NCI-H82 treated with DMSO at 0.1 percent for 48 hours (cell line): Measurements from ENCODE around the gene PPP1R13B.

Source experiments
- DNase-seq: peaks from one replicate; lab custom pipeline; 2025; ENCODE audit not compliant: unreplicated experiment; lab: John Stamatoyannopoulos, UW

The PPP1R13B gene

DNA sequence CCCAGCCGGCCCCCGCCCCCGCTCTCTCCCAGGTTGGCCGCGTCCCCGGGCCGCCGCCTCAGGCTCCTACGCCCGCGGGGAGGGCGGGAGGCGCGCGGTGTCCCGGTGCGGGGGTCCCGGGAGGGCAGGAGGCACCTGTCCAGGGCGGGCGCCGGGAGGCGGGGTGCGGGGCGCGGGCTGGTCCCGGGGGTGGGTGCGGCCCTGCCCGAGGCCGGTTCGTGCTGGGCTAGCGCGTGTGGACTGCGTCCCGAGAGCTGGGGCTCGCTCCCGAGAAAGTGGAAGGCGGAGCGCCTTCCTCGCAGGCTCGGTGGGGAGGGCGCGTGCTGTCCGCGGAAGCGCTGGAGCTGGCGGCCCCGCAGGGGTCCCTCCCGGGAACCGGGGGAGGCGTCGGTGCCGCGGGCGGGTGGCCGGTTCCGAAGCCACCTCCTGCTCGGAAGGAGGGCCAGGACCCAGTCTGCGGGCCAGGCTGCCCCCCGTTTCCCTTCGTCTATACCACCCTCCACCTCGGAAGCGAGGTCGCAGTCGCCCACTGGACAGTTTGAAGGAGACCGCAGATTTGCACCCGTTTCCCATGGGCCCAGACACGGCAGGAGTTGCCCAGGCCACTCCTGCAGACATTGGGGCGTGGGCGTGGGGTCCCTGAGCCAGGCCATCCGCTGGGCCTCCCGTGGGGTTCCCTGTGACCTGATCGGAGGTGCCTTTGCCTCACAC, 131.1 kb downstream of the PPP1R13B start:
- no peak for DNase-seq

DNA sequence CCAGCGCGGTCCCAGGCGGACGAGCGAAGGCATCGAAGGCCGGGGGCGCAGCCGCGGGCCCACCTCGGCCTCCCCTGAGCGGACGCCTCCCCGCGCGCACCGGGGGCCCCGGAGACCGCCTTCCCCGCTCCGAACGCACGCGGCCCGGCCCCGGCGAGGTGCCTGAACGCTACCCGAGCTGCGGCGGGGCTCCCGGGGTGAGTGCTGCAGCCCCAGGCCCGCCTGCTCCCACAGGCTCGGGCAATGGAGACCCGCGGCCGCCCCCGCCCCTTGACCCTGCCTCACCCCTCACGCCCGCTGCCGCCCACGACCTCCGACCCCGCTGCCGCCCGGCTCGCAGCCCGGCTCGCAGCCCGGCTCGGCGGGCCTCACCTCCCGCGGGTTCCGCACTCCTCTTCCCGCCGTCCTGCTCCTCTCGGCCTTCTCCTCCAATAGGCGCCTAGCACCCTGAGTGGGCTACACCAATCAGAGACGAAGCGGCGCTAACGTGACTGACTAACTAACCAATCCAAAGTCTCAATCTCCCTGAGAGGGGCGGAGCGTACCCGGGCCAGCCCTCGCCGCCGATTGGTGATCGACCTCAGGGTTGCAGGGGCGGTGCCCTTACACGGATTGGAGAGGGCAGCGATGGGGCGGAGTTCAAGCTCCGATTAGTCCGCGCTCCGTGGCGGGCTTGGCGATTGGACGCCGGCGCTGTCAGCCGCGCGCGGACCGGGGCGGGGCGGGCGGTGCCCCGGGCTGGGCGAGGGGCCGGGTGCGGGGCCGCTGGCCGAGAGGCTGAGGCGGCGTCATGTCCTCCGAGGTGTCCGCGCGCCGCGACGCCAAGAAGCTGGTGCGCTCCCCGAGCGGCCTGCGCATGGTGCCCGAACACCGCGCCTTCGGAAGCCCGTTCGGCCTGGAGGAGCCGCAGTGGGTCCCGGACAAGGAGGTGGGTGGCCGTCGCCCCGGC, 132.0 kb downstream of the PPP1R13B start, which contains the start of the genes XRCC3 and ZFYVE21:
XRCC3 (minus strand) TSS at position 400 of the 949 bp plus-strand sequence. CDS start 4,364 bp downstream, outside the sequence.
ZFYVE21 (plus strand) TSS at position 759 of the 949 bp plus-strand sequence; CDS start at position 791, 32 bp downstream.
- peak; percentile 96 for DNase-seq

DNA sequence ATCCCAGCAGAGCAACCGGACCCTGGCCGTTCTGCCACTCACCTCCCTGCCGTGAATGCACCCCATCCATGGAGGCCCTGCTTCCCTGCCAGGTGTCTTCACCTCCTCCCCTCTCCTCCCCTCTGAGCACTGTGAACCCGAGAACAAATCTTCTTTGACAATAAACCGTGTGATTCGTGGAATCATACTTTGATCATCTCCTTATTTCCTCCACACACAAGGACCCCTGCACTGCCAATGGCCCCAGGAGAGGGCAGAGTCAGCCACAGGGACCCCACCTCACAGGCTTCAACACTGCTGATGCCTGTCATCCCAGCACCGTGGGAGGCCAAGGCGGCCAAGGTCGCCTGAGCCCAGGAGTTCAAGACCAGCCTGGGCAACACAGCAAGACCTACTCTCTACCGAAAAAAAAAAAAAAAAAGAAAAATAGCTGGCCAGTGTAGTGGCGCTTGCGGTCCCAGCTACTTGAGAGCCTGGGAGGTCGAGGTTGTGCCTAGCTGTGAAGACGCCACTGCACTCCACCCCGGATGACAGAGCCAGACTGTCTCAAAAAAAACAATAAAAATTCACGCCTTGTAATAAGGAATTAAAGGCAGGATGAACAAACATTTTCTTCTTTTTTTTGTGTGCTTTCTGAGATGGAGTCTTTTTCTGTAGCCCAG, 133.2 kb downstream of the PPP1R13B start:
- no peak for DNase-seq

DNA sequence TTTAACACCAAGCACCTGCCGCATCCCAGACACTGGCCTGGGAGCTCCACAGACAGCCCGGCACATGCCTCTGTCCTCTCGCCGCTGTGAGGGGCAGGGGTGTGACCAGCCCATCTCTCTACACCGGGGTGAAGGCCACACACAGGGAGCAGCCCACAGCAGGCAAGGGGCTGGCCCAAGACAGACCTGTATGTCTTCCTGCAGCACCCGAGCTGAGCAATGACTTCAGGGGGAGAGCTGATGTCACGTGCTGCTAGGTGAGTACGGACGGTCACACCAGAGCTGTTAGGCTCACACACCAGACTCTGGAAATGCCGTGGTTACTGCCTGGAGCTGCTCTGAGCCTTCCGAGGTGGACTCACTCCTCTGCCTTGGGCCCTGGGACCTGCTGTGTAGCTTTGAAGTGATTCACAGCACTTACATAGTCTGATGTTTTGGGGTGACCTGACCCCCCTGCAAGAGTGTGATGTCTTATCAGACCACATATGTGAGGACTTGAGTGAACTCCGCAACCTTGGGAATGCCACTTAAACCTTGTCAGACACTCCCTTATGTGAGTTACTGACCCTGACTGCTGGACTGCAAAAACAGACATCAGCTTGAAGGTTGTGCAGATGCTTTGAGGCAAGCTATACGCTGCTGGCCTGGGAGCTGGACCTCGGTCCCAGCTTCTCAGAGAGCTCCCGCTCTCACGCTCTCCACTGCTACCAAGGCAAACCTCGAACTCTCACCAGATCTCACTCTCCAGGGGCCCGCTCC, 133.9 kb downstream of the PPP1R13B start:
- DNase-seq = no peak

DNA sequence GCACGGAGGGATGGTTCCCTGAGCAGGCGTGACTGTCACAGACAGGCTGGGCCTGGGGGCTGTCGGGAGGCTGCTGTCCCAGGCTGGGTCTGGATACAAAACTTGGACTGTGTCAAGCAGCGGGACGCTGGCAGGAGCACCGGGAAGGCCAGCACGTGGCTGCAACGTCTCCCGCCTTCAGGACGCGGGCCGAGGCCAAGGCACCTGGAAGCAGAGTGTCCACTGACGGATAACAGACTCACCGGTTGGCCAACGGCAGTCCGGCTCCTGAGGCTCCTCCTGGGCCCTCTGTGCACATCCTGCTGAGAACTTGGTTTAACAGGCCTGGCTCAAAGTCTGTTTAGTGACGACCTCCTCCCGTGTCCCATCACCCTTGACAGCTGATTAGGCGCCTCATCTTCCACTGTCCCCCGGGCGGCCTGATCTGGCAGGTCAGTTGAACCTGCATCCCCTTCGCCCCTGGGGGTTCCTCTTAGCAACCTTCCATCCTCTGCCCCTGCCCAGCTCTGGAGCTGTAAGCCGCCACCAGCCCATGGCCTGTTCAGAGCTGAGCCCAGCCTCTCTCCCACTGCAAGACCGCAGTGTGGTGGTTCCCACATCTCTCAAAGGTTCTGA, 134.6 kb downstream of the PPP1R13B start:
- no peak for DNase-seq

DNA sequence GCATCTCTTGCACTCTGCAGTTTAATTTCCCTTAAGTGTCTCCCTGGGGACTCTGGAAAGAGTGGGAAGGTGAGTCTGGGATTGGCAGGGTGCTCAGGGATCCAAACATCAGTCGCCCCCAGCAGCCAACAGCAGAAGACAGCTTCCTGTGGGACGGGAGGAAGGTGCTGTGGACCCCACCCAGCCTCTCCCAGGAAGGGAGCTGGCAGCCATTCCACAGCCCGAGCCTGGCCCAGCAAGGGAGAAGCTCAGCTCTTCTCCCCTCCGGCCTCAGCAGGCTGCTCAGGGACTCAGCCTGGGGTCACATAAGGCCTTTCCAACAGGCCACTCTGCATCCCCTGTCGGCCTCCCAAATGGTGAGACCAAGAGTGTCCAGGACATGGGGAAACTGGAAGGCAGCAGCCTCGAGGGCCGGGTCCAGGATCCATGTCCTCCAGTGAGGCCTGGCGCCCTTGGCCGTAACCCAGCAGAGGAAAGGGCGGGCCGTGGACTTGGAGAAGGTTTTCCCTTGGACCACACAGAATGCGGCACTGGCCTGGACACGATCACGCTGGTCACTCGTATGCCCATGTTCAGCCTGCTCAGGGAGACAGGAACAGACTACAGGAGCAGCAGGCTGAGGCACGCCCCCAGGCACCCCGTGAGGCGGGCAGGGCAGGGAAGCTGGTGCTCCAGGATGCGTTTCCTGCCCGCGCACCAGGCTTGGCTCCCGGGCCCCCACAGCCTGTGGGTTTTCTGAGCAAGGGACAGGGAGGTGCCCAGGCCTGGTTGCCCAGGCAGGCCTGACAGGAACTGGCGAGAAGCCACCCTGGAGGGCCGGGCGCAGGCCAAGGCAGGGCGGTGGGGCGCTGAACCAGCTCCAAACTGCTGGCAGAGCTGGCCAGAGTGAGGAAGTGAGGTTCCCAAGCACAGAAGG, 135.6 kb downstream of the PPP1R13B start:
- no peak for DNase-seq

DNA sequence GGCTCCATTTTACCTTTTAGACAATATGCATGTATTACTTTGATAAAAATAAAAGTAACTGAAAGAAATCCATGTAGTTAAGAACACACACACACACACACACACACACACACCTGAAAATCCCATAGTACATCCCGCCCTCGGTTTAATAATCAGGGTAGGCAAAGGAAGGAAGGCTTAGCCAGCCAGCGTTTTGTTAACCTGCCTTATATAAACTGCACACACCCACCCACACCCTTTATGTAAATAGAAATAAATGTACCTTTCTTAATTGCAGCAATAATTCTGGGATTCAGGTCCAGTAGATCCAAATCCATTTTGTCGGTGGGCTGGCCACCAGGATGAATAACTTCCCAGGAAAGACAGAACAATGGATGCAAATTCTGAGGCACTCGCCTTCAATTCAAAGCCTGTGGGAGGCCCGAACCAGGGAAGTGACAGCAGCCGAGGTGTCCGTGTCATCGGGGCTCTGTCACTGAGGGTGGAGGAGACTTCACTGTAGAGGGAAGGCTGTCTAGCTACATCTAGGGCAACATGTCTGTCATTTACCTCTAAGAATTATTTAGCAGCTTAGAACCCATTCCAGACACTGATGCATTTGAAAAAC, 136.5 kb downstream of the PPP1R13B start:
- DNase-seq = no peak

DNA sequence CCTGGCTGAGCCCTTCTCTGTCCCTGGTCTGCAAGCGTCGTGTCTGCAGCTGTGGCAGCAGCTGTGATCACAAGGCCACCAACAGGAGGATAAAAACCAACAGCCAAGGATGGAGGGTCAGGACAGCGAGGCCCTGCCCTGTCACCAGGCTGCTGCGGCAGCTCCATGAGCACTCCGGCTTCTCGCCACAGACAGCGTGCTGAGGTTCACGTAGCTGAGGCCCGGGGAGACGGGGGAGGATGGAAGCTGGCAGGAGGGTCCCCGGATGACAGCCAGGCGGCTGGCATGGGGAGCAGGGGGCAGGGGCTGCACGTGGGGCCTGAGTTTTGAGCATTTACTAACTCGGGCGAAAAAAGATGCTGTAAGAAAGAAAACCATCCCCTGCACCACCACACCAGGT, 137.6 kb downstream of the PPP1R13B start:
- DNase-seq = no peak

DNA sequence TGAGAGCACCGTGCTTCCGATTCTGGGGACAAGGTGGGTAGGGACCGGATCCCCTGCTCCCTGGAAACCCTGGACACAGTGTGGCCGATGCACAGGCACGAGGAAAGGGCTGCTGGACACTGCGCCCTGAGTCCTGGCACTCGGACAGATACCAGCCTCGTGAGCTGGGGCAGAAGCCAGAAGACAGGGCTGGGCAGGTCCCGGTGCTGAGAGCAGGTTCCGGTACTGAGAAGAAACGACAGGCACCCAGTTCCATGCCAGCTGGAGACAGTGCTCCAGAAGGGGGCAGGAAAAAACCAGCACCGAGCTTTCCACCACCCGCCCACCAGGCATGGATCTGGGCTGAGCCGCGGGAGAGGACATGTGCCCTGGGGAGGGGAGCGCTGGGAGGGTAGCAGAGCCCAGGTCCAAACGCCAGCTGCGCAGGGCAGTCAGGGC, 138.6 kb downstream of the PPP1R13B start:
- no peak for DNase-seq

DNA sequence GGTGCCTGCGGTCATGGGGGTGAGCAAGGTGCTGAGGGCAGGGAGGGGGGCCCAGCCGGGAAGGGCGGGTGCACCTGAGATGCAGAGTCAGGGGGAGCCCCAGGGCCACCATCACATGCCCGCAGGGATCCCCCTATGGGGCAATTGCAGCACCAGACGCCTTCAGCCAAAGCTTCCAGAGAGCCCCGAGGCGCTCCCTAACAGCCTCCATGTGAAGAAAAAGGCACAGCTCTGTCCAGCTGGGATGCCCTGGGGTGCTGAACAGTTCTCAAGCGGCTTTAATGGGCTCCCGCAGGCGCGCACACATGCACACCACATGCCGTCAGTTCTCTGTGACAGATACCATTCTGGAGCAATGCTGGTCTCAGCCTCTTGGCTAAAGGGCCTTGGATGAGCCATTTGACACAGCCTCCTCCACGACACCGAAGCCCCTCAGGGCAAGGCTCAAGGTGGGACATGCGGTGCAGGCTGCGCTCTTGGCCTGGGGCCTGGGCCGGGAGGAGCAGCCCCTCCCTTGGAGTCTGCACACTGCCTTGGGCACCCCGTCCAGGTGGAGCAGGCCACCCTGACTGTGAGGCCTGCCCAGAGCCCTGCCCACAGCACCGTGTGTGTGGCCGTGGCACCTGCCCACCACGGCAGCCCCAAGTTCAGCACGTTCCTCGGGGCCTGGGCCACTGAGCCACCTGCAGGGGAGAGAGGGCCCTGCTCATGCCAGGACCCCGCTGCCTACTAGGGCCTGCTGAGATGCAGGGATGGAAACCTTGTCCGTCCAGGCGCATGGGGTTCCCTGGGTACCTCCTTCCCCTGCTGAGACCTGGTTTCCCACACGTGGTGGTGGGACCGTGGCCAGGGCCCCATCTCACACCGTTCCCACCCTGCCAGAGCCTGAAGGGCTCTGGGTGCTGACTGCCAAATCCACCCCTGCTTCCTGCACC, 139.8 kb downstream of the PPP1R13B start:
- DNase-seq = no peak

DNA sequence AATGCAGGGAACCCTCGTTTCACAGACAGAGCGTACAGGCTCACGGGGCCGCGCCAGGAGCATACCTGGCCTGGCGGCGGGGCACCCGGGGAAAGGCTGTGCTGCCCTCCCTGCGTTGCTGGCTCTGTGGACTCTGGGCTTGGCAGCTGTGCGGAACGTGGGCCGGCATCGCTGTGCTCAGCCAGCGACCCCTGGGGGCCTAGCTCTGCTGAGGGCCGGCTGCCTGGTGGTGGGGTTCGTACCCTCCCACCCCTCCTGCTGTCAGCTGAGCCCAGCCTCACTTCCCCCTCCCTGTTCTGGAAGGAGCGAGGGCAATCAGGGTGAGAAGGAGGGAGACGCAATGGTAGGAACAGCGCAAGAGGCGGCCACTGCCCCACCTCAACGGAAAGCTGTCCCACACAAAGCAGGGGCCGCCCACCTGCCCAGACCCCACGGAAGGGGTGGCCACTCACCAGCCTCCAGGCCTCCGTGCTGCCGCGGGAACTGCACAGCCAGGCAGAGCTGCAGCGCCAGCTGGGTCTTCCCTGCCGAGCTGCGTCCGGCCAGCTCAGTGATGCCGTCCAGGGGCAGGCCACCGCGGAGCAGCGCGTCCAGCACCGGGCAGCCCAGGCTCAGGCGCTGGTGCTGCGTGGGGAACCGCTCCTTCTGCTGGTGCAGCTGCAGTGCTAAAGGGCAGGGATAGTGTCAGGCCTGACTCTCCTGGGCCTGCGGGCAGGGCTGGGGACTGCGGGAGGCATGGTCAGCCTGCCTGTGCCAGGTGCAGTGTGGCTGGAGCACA, 140.6 kb downstream of the PPP1R13B start:
- DNase-seq = no peak

DNA sequence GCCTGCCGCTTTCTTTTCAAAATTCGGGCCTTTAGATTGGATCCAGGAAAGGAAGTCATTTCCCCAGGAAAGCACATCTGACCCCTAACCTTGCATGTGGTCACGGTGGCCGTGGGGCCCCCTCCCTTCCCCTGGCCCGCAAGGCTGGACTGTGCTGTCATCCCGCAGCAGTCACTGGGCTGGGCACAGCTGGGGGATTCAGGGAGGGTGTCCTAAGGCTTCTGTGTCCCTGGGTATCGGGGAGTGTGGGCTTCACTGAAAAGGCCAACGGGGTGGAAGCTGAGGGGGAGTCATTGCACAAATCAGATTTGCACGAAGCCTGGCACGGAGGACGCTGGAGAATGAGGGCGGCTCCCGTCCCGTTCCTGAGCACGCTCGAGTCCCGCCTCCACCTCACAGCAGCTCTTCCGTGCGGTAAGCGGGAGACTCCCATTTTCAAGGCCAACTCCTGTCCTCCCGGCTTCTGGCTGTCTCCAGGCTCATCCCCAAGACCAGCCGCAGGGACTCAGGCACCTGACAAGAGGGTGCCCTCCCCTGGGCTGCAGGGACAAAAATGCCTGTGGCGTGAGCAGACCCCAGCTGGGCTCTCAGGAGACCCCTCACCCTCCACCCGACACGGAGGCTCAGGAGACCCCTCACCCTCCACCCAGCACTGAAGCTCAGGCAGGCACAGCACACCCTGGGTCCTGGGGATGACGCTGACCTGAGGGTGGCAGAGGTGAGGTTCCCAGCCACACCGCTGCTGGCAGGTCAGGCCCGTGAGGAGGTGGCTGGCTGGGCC, 141.7 kb downstream of the PPP1R13B start:
- no peak for DNase-seq

DNA sequence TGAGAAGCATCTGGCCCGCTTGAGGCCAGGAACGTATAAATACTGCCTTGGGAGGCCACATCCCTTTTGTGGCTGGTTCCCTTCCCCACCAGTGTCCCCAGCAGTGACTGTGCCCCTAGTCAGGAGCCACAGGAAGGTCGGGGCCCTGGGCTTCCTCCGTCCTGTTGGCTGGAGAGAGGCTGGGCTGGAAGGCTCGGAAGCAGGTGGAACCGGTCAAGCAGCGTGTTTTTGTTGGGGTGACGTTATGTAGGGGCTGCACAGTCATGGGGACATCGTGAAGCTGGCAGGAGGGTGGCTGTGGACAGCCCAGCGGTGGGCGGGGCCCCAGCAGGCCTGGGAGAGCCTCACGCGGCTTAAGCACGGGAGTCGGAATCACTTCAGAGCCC, 142.3 kb downstream of the PPP1R13B start:
- DNase-seq = no peak

DNA sequence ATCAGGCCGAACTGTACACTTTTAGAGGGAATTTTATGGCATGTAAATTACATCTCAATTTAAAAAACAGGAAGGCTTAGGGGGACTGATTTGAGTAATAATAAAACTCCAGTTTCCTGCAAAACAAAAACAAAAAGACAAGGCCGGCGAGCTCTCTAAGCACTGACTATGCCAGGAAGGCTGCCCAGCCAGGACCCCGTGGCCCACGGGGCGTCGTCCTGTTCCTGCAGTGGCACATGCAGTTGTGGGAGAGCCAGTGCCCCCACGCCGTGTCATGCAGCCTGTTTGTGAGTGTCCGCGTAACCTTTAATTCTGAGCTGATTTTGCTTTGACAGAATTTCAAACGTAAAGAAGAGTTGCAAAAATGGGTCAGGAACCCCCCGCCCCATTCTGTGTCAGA, 142.7 kb downstream of the PPP1R13B start:
- DNase-seq = no peak

DNA sequence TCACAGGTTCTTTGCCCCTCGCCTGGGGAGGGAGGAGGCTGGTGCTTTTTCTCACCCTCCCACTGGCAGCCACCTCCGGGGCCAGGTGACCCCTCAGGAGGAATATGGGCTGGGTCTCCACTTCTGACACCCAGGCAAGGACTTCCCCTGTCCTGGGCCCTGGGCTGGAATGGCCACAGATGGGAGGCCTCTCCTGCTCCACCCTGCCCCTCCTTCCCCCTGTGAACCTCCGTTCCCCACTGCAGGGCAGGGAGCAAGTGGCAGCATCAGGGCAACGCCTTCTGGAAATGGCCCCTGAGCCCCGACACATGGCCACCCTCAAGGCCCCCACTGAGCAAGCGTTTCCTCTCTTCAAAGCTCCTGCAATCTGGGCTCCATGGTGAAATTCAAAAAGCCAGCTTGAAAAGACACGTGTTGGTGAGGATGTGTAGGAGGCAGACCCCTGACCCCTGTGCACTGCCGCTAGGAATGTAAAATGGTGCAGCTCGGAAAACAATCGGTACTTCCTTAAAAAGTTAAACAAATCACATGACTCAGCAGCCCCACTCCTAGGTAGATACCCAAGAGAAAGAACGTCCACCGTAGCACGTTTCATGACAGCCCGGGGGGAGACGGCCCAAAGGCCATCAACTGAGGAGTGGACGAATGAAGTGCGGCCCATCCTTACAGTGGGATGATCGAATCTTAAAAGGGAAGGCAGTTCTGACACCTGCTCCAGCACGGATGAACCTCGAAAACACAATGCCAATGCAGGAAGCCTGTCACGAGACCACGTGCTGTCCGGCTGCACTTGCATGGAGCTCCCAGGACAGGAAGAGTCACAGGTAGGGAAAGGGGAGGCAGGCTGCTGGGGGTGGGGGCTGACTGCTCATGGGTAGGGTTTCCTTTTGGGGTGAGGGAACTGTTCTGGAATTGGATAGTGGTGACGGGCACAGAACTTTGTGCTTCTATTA, 143.7 kb downstream of the PPP1R13B start:
- DNase-seq = no peak
